Mesendoderm (in vitro differentiated cells): ENCODE data around the gene RGS6.

ENCODE experiments used
- DNase-seq: peaks from one replicate; pipeline ENCODE4 v3.0.0; 2013
- H2AK5ac ChIP-seq: 2 replicates; pipeline ENCODE4 v1.6.1; 2013; ENCODE audit warnings: low read length, inconsistent platforms
- H2BK120ac ChIP-seq: 2 replicates; pipeline ENCODE4 v1.6.1; 2013; ENCODE audit warnings: low read depth, mild to moderate bottlenecking, low read length, moderate library complexity, mixed read lengths
- H2BK15ac ChIP-seq: replicated peaks from 2 replicates; pipeline ENCODE4 v1.6.1; 2013; ENCODE audit warnings: low read depth, mild to moderate bottlenecking, moderate library complexity
- H2BK5ac ChIP-seq: 2 replicates; pipeline ENCODE4 v1.6.1; 2013; ENCODE audit warnings: low read length, inconsistent platforms
- H3K18ac ChIP-seq: 2 replicates; pipeline ENCODE4 v1.6.1; 2013; ENCODE audit warnings: mild to moderate bottlenecking, low read length, mixed read lengths
- H3K23ac ChIP-seq: one replicate; pipeline ENCODE4 v1.6.1; 2013; ENCODE audit warnings: low read length
- H3K27ac ChIP-seq: 2 replicates; pipeline ENCODE4 v1.5.1; 2013; ENCODE audit warnings: low read depth, mild to moderate bottlenecking, inconsistent platforms, low read length, moderate library complexity
- H3K27me3 ChIP-seq: 2 replicates; pipeline ENCODE4 v1.6.1; 2013; ENCODE audit warnings: low read length, control low read depth, mild to moderate bottlenecking, inconsistent platforms; ENCODE audit not compliant: insufficient read depth, poor library complexity
- H3K36me3 ChIP-seq: 2 replicates; pipeline ENCODE4 v1.6.1; 2013; ENCODE audit warnings: low read length, inconsistent platforms; ENCODE audit not compliant: control insufficient read depth, insufficient read depth
- H3K4ac ChIP-seq: one replicate; pipeline ENCODE4 v1.6.1; 2013; ENCODE audit warnings: low read depth, mild to moderate bottlenecking, low read length, moderate library complexity
- H3K4me1 ChIP-seq: 2 replicates; pipeline ENCODE4 v1.6.1; 2013; ENCODE audit warnings: low read depth, low read length, inconsistent platforms; ENCODE audit not compliant: control insufficient read depth
- H3K4me2 ChIP-seq: 2 replicates; pipeline ENCODE4 v1.6.1; 2013; ENCODE audit warnings: low read length
- H3K4me3 ChIP-seq: 2 replicates; pipeline ENCODE4 v1.5.1; 2013; ENCODE audit warnings: mild to moderate bottlenecking, low read length
- H3K56ac ChIP-seq: one replicate; pipeline ENCODE4 v1.6.1; 2013; ENCODE audit warnings: low read length
- H3K79me1 ChIP-seq: 2 replicates; pipeline ENCODE4 v1.6.1; 2013; ENCODE audit warnings: low read length, inconsistent platforms
- H3K79me2 ChIP-seq: 2 replicates; pipeline ENCODE4 v1.6.1; 2013; ENCODE audit warnings: mild to moderate bottlenecking, low read length; ENCODE audit not compliant: control insufficient read depth, insufficient read depth
- H3K9ac ChIP-seq: 2 replicates; pipeline ENCODE4 v1.6.1; 2013; ENCODE audit warnings: low read length, inconsistent platforms
- H4K5ac ChIP-seq: one replicate; pipeline ENCODE4 v1.6.1; 2013; ENCODE audit warnings: low read length
- H4K8ac ChIP-seq: one replicate; pipeline ENCODE4 v1.6.1; 2013; ENCODE audit warnings: low read depth, mild to moderate bottlenecking, control low read depth, low read length, moderate library complexity
- WGBS: extraction: QIAGEN DNeasy Blood & Tissue Kit; methylation state at CpG from one replicate; pipeline ENCODE4 v1.1.7; 2013; ENCODE audit warnings: low lambda C conversion rate, missing lambda C conversion rate; ENCODE audit not compliant: insufficient coverage; ENCODE audit errors: extremely low coverage; 5-methylcytosine and 5-hydroxymethylcytosine counted together

Gene RGS6

DNA sequence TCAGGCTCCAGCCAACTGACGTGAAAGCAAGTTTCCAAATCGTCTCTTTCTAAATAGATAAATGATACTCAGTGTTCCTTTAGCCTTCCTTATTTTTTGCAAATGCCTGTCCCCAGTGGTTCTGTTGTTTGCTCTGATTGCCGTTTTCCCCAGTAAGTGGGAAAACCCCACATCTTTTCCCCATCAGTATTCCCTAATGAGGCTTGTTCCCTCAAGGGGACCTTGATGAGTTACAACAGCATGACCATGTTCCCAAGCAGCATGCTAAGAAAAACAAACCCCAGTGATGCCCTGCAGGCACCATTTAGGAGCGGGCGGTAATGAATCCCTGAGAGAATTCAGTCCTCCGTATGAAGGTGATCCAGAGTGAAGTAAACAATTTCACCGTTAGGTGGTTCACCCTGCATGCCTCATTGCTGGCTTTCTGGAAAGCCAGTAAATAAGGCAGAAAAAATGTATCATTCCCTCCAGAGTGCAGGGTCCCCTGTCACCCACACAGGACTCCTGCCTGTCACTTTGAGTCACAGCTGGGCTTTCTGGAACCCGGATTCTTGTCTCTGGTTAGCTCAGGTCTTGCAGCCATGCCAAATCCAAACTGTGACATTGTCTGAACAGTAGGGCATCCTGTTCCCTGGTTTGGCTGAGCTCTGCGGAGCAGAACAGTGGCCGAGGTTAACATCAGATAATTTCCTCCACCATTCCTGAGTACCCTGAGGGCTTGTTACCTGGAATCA is 222.6 kb downstream of the RGS6 start:
- H3K36me3 ChIP-seq = no peaks in the 10 kb centered on the region
- no peak overlapping the region for H4K5ac ChIP-seq
- WGBS = no CpG with 5 or more reads among the region's 10 CpGs
- no peaks in the 10 kb centered on the region for H3K4me1 ChIP-seq
- no peak for DNase-seq
- H3K4ac ChIP-seq = no peak overlapping the region
- H3K79me2 ChIP-seq = no peaks in the 10 kb centered on the region
- H3K4me3 ChIP-seq = no peak overlapping the region
- no peak overlapping the region for H3K27ac ChIP-seq
- no peak overlapping the region for H3K18ac ChIP-seq
- no peak overlapping the region for H3K4me2 ChIP-seq
- H3K27me3 ChIP-seq = no peaks in the 10 kb centered on the region
- no peak overlapping the region for H3K56ac ChIP-seq
- H4K8ac ChIP-seq = no peak overlapping the region
- H2BK15ac ChIP-seq = no peak overlapping the region
- no peaks in the 10 kb centered on the region for H3K79me1 ChIP-seq
- no peak overlapping the region for H2BK120ac ChIP-seq
- no peak overlapping the region for H2BK5ac ChIP-seq
- H3K9ac ChIP-seq = no peak overlapping the region
- H2AK5ac ChIP-seq = no peak overlapping the region
- H3K23ac ChIP-seq = no peak overlapping the region

DNA sequence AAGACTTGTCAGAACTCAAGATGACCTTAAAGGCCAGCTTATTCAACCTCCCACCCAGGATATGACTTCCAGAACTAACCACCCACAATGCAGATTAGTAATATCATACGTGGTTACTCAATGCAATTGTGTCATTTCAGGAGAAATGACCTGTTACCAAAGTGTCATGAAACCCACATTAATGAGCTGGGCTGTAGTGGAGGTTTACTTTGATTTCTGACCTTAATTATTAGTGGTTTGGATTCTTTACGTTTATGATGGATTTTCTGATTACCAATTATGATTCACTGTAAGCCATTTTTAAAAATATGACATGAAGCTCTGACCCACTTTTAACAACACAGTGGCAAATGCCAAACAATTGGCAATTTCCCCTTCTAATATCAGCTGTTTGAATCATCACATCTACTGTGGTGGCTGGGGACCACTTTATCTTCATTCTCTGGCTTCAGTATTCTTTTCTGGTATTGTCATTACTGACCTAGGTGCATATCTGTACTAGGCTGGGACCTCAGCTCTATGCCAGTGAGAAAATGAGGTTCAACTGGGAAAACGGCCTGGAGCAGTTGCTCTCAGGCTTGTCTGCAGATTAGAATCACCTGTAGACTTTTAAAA is 223.3 kb downstream of the RGS6 start:
- H3K18ac ChIP-seq = no peak overlapping the region
- no peaks in the 10 kb centered on the region for H3K79me1 ChIP-seq
- H3K27ac ChIP-seq = no peak overlapping the region
- no peak overlapping the region for H3K23ac ChIP-seq
- no peak overlapping the region for H2BK120ac ChIP-seq
- H4K8ac ChIP-seq = no peak overlapping the region
- no peaks in the 10 kb centered on the region for H3K4me1 ChIP-seq
- H3K4me3 ChIP-seq = no peak overlapping the region
- H3K27me3 ChIP-seq = no peaks in the 10 kb centered on the region
- no peak overlapping the region for H2BK15ac ChIP-seq
- no peak overlapping the region for H2BK5ac ChIP-seq
- no peak overlapping the region for H3K56ac ChIP-seq
- H3K36me3 ChIP-seq = no peaks in the 10 kb centered on the region
- no peak overlapping the region for H3K9ac ChIP-seq
- DNase-seq = no peak
- no peak overlapping the region for H3K4ac ChIP-seq
- H4K5ac ChIP-seq = no peak overlapping the region
- H3K79me2 ChIP-seq = no peaks in the 10 kb centered on the region
- H3K4me2 ChIP-seq = no peak overlapping the region
- WGBS = no CpG with 5 or more reads among the region's 3 CpGs
- H2AK5ac ChIP-seq = no peak overlapping the region

DNA sequence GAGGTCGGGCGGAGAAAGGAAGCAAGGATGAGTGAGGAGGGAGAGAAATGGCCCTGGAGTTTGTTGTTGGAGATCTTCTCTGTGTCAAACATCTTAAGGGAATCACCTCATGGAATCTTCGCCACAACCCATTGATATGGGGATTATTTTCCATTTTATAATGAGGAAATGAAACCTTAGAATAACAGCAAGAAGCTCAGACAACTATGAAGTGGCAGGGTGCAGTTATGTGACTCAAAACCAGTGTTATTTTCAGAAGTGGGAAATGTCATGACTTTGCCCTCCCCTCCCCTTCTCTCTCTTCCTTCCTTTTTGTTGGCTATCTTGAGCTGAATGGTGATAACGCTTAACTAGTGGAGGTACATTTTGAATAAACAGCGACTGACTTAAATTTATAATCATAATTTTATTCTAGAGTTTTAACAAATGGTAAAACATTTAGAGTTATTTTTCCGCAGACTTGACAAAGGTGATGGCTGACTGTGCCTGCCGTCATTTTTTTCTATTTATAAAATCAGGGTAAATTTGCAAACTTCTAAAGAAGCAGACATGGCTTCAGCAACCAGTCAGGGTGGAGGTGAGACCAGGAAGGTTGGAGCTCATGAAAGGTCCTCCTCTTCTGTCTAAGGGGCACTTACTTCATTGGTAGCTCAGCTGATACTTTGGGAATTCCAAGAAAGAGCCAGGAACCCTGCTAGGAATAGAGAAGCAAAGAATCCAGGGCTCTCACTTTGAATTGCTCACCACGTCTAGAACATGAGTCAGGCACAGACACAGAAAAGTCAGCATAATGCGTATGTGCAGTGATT is 232.4 kb downstream of the RGS6 start:
- no peaks in the 10 kb centered on the region for H3K79me2 ChIP-seq
- WGBS = no CpG with 5 or more reads among the region's 9 CpGs
- no peak overlapping the region for H3K9ac ChIP-seq
- H3K4ac ChIP-seq = no peak overlapping the region
- no peak overlapping the region for H3K4me2 ChIP-seq
- H3K27ac ChIP-seq = no peak overlapping the region
- no peak overlapping the region for H3K4me3 ChIP-seq
- H3K79me1 ChIP-seq = no peaks in the 10 kb centered on the region
- no peak for DNase-seq
- no peak overlapping the region for H3K18ac ChIP-seq
- no peak overlapping the region for H2BK5ac ChIP-seq
- no peak overlapping the region for H3K23ac ChIP-seq
- no peak overlapping the region for H4K8ac ChIP-seq
- H3K27me3 ChIP-seq = no peaks in the 10 kb centered on the region
- no peak overlapping the region for H3K56ac ChIP-seq
- H3K4me1 ChIP-seq = peaks cover 2% of the 10 kb centered on the region
- no peak overlapping the region for H4K5ac ChIP-seq
- H3K36me3 ChIP-seq = no peaks in the 10 kb centered on the region
- H2AK5ac ChIP-seq = no peak overlapping the region
- no peak overlapping the region for H2BK120ac ChIP-seq
- H2BK15ac ChIP-seq = no peak overlapping the region

DNA sequence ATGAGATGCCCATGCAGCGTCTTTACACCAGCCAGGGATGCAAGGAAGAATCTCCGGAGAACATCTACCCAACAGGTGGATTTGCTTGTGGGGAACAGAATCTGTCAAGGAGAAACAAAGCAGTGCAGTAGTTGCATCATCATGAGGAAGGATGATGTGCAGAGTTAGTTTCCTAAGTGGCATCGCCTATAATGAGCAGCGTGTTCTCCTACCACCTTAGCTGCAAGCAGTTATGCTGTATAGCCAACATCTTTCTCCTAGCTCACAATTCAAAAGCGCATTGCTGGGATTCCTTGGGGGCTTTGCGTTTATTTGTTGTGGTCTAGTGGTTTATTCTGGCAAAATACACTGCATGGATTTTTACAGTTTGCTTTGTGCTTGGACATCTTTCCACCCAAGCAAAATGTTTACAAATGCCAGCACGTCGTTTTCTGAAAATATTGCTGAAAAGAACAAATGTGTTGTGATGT is 233.0 kb downstream of the RGS6 start:
- Histone ChIP-seq H3K4ac (no peak overlapping the region), H3K4me1 (peaks cover 2% of the 10 kb centered on the region), H2AK5ac (no peak overlapping the region), H3K36me3 (no peaks in the 10 kb centered on the region), H3K27ac (no peak overlapping the region), H3K27me3 (no peaks in the 10 kb centered on the region), H2BK120ac (no peak overlapping the region), H3K4me2 (no peak overlapping the region), H3K4me3 (no peak overlapping the region), H3K23ac (no peak overlapping the region), H2BK15ac (no peak overlapping the region), H2BK5ac (no peak overlapping the region), H3K79me2 (no peaks in the 10 kb centered on the region), H4K5ac (no peak overlapping the region), H4K8ac (no peak overlapping the region), H3K18ac (no peak overlapping the region), H3K9ac (no peak overlapping the region), H3K79me1 (no peaks in the 10 kb centered on the region), H3K56ac (no peak overlapping the region)
- WGBS = no CpG with 5 or more reads among the region's 8 CpGs
- no peak for DNase-seq

DNA sequence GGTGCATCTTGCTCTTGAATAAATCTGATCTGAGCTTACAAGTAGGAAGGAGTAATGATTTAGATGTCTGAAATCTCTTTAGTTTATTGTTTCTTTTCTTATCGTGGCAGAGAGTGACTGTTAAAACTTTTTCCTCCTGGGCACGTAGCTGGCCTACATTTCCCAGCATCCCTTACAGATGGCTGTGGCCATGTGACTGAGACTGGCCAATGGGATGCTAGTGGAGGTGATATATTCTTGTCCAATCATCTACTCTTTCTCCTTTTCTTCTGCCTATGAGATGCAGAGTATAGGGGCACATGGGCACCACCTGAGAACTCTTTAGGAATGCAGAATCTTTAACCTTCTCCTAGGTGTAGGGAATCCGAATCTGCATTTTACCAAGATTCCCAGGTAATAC is 237.3 kb downstream of the RGS6 start:
- no peak overlapping the region for H2BK120ac ChIP-seq
- H4K5ac ChIP-seq = no peak overlapping the region
- no peak overlapping the region for H3K4ac ChIP-seq
- H3K18ac ChIP-seq = no peak overlapping the region
- no peak overlapping the region for H2AK5ac ChIP-seq
- H3K27me3 ChIP-seq = no peaks in the 10 kb centered on the region
- H3K79me2 ChIP-seq = no peaks in the 10 kb centered on the region
- no peak overlapping the region for H2BK15ac ChIP-seq
- no peak overlapping the region for H3K4me2 ChIP-seq
- no peak overlapping the region for H3K4me3 ChIP-seq
- no peak overlapping the region for H4K8ac ChIP-seq
- DNase-seq = peak; percentile 28
- WGBS = no CpG with 5 or more reads among the region's 3 CpGs
- no peaks in the 10 kb centered on the region for H3K4me1 ChIP-seq
- H3K36me3 ChIP-seq = no peaks in the 10 kb centered on the region
- H3K27ac ChIP-seq = no peak overlapping the region
- H3K79me1 ChIP-seq = no peaks in the 10 kb centered on the region
- no peak overlapping the region for H3K56ac ChIP-seq
- no peak overlapping the region for H2BK5ac ChIP-seq
- H3K9ac ChIP-seq = no peak overlapping the region
- H3K23ac ChIP-seq = no peak overlapping the region
